ENCODE measurements around the gene PLG. TPM values are rescaled to one million over a fixed set of nuclear protein-coding genes. Genes with fewer than 3 reads are reported as not detected.
"Not testable (repeated sequence)": the region's sequence is repeated elsewhere in the genome, so short reads cannot be mapped to it uniquely, and the experiment has no call there.

PLG gene
- total RNA-seq, 5 donors from 2014 or later (not counting 1 experiment from before 2014, with no cell fraction given) = 0.73 to 1.9 (median 0.76) TPM; not detected in 2

DNA sequence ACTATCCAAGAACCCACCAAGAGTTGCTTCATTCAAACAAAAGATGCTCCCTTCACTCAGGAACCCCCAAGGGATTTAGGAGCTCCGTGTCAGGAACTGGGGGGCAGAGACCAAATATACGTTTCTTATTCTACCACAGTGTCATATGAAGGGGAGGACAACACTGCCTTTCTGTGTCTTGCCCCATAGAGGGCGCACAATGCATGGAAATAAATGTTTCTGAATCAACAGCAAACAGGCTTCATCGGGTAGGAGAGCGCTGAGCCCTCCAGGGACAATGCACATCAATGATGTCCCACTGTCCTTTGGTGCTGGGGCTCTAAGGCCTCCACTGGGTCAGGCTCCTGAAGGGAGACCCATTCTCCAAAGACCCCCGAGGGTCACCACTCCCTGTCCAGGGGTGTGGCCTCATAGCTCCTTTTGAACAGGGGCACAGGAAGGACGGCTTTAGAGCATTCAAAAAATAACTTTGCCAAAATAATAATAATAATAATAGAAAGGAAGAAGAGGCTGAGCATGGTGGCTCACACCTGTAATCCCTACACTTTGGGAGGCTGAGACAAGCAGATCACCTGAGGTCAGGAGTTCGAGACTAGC, 31.1 kb downstream of the PLG start:
- Mint-ChIP-seq H3K27me3 (peaks cover 14 to 16% of the 10 kb centered on the region in 2 donors), H3K4me1 (no peaks in the 10 kb centered on the region), H3K9me3 (no peaks in the 10 kb centered on the region), H3K4me3 (no peak overlapping the region), H3K36me3 (no peaks in the 10 kb centered on the region), H3K27ac (no peak overlapping the region)
- peak in 9 of 35 experiments; percentile 1 to 52 (median 4) for DNase-seq
- ChIA-PET CTCF (interaction anchor here (0.7 to 2.1 kb wide), 7 partner anchors 11 to 644 kb away, joined by 3 to 9 read pairs (median 4); no protein-coding TSS in a partner anchor), POLR2A (no interaction called here)
- H3K9me3 ChIP-seq = no peaks in the 10 kb centered on the region
- H3K27ac ChIP-seq (ENCODE audit: low read length) = no peak overlapping the region
- H3K4me3 ChIP-seq (ENCODE audit: control insufficient read depth in 1 of 2, extremely low read depth in 1 of 2, low read length in 1 of 2) = no peak overlapping the region
- H3K36me3 ChIP-seq (ENCODE audit: control insufficient read depth in 2 of 2, extremely low read depth in 1 of 2, insufficient read depth in 1 of 2, low read length in 1 of 2) = no peaks in the 10 kb centered on the region
- peaks cover 0 to 13% of the 10 kb centered on the region in 2 experiments for H3K27me3 ChIP-seq (replicated peaks in 1 of 2; ENCODE audit: control insufficient read depth in 2 of 2, extremely low read depth in 1 of 2, insufficient read depth in 2 of 2, low read length in 1 of 2)
- WGBS (ENCODE audit: insufficient coverage) = 18% methylated on average over 3 of the region's 8 CpGs
- H3K4me1 ChIP-seq (ENCODE audit: control insufficient read depth in 1 of 2, extremely low read depth in 1 of 2, insufficient read depth in 2 of 2, low read length in 2 of 2) = no peaks in the 10 kb centered on the region
- no peak for ATAC-seq (replicated peaks in 1 of 4)

DNA sequence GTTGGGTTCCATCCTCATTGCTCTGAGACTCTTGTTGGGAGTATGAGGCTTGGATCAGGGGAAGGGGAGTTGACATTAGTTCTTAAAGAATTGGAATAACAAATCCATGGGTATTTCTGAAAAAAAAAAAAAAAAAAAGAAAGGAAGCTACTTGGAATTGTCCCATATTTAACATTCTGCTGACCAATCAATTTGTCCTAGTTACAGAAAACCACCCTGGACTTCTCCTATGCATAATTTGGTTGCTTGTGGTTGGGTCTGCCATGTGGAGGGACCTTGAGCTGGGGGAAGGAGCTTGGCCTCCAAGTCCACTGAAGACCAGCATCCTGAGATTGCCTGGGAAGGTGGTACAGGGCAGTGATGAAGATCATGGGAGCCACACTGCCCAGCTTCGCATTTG, 32.6 kb downstream of the PLG start:
- H3K4me3 Mint-ChIP-seq = no peak overlapping the region
- no peak overlapping the region for H3K4me3 ChIP-seq (ENCODE audit: control insufficient read depth in 1 of 2, extremely low read depth in 1 of 2, low read length in 1 of 2)
- no peak for DNase-seq
- no peak overlapping the region for H3K27ac ChIP-seq (ENCODE audit: low read length)
- H3K36me3 Mint-ChIP-seq = no peaks in the 10 kb centered on the region
- no peaks in the 10 kb centered on the region for H3K9me3 ChIP-seq
- peaks cover 0 to 14% of the 10 kb centered on the region in 2 experiments for H3K27me3 ChIP-seq (replicated peaks in 1 of 2; ENCODE audit: control insufficient read depth in 2 of 2, extremely low read depth in 1 of 2, insufficient read depth in 2 of 2, low read length in 1 of 2)
- H3K27me3 Mint-ChIP-seq = peaks cover 14 to 22% of the 10 kb centered on the region in 2 donors
- H3K36me3 ChIP-seq (ENCODE audit: control insufficient read depth in 2 of 2, extremely low read depth in 1 of 2, insufficient read depth in 1 of 2, low read length in 1 of 2) = no peaks in the 10 kb centered on the region
- no peak for ATAC-seq (replicated peaks in 1 of 4)
- H3K9me3 Mint-ChIP-seq = no peaks in the 10 kb centered on the region
- 78% methylated on average over 1 of the region's 1 CpG for WGBS (ENCODE audit: insufficient coverage)
- no peak overlapping the region for H3K27ac Mint-ChIP-seq
- POLR2A ChIA-PET = no interaction called here
- no peaks in the 10 kb centered on the region for H3K4me1 ChIP-seq (ENCODE audit: control insufficient read depth in 1 of 2, extremely low read depth in 1 of 2, insufficient read depth in 2 of 2, low read length in 2 of 2)
- CTCF ChIA-PET = interaction anchor here (0.6 to 2.1 kb wide), 8 partner anchors 91 to 1835 kb away, joined by 3 to 9 read pairs (median 4); no protein-coding TSS in a partner anchor
- H3K4me1 Mint-ChIP-seq = no peaks in the 10 kb centered on the region

DNA sequence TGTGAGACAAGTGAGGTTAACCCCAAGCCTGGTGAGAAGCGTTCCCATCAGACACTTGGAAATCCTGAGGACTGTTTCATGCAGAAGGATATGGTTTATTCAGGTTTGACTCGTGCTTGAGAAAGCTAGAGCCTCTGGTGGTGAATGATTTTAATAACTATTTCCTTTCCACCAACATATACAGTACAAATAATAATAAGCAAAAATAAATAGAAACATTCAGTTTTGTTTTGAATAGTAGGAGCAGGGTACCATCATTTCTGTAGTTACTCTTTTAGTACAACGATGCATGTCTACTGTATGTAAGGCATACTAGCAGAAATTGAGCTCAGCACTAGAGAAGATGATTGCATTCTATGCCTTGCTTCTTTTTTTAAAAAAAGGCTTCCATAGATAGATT, 33.5 kb downstream of the PLG start:
- H3K4me3 ChIP-seq (ENCODE audit: control insufficient read depth in 1 of 2, extremely low read depth in 1 of 2, low read length in 1 of 2) = no peak overlapping the region
- no peaks in the 10 kb centered on the region for H3K4me1 ChIP-seq (ENCODE audit: control insufficient read depth in 1 of 2, extremely low read depth in 1 of 2, insufficient read depth in 2 of 2, low read length in 2 of 2)
- H3K36me3 Mint-ChIP-seq = no peaks in the 10 kb centered on the region
- POLR2A ChIA-PET = no interaction called here
- ATAC-seq (replicated peaks in 1 of 4) = no peak
- no peaks in the 10 kb centered on the region for H3K9me3 ChIP-seq
- CTCF ChIA-PET = interaction anchor here in 1 of 2 donors (0.6 kb wide), 1 partner anchor 1015 kb away, joined by 3 read pairs; no protein-coding TSS in a partner anchor
- peaks cover 0 to 14% of the 10 kb centered on the region in 2 experiments for H3K27me3 ChIP-seq (replicated peaks in 1 of 2; ENCODE audit: control insufficient read depth in 2 of 2, extremely low read depth in 1 of 2, insufficient read depth in 2 of 2, low read length in 1 of 2)
- H3K27ac Mint-ChIP-seq = no peak overlapping the region
- no peaks in the 10 kb centered on the region for H3K36me3 ChIP-seq (ENCODE audit: control insufficient read depth in 2 of 2, extremely low read depth in 1 of 2, insufficient read depth in 1 of 2, low read length in 1 of 2)
- WGBS (ENCODE audit: insufficient coverage) = 40% methylated on average over 1 of the region's 3 CpGs
- no peak for DNase-seq
- no peak overlapping the region for H3K27ac ChIP-seq (ENCODE audit: low read length)
- no peak overlapping the region for H3K4me3 Mint-ChIP-seq
- H3K9me3 Mint-ChIP-seq = no peaks in the 10 kb centered on the region
- no peaks in the 10 kb centered on the region for H3K4me1 Mint-ChIP-seq
- H3K27me3 Mint-ChIP-seq = peaks cover 10 to 17% of the 10 kb centered on the region in 2 donors

DNA sequence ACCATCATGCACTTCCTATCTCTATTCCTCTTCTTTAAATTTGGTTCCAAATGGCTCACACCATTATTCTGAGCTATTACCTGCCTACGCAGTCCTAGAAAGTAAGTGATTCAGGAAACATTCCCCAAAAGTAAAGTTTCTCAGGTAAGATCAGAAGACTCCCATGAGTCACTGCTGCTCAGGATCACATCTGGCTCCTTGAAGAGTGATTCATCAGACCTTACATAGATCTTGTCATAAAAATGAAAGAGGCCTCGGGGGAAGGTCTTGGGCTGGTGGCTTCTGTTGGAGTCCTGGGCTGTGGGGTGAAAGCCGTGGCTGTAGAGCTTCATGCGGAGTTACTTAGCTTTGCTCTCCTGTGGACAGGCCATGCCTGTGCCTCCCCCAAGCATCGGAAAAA, 35.9 kb downstream of the PLG start:
- H3K4me1 Mint-ChIP-seq = no peaks in the 10 kb centered on the region
- Histone ChIP-seq H3K4me3 (ENCODE audit: control insufficient read depth in 1 of 2, extremely low read depth in 1 of 2, low read length in 1 of 2) (no peak overlapping the region), H3K27ac (ENCODE audit: low read length) (no peak overlapping the region), H3K4me1 (ENCODE audit: control insufficient read depth in 1 of 2, extremely low read depth in 1 of 2, insufficient read depth in 2 of 2, low read length in 2 of 2) (no peaks in the 10 kb centered on the region), H3K27me3 (replicated peaks in 1 of 2; ENCODE audit: control insufficient read depth in 2 of 2, extremely low read depth in 1 of 2, insufficient read depth in 2 of 2, low read length in 1 of 2) (peaks cover 0 to 6% of the 10 kb centered on the region in 2 experiments), H3K9me3 (no peaks in the 10 kb centered on the region), H3K36me3 (ENCODE audit: control insufficient read depth in 2 of 2, extremely low read depth in 1 of 2, insufficient read depth in 1 of 2, low read length in 1 of 2) (no peaks in the 10 kb centered on the region)
- WGBS (ENCODE audit: insufficient coverage) = 96% methylated on average over 3 of the region's 5 CpGs
- ChIA-PET CTCF (no interaction called here), POLR2A (no interaction called here)
- no peak overlapping the region for H3K4me3 Mint-ChIP-seq
- no peak overlapping the region for H3K27ac Mint-ChIP-seq
- H3K36me3 Mint-ChIP-seq = no peaks in the 10 kb centered on the region
- H3K27me3 Mint-ChIP-seq = peaks cover 4 to 13% of the 10 kb centered on the region in 2 donors
- H3K9me3 Mint-ChIP-seq = no peaks in the 10 kb centered on the region
- no peak for DNase-seq
- no peak for ATAC-seq (replicated peaks in 1 of 4)

DNA sequence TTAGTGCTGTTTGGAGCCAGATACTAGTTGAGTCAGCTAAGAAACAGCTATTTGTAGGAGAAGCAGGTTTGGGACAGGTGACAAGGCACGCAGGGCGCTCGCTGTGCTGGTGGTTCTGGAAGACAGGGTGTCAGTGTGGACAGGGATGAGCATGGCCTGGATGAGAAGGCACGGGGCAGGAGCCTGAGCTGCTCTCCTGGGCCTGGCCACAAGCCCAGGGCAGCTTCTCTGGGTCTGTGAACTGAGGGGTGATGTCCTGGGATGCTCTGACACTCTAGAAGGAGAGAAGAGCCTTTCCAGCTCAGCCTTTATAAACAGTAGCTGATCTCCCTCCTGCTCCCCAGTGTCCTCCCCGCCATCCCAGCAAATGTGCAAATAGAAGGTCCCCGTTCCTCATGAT, 37.9 kb downstream of the PLG start:
- DNase-seq = no peak
- no peaks in the 10 kb centered on the region for H3K36me3 ChIP-seq (ENCODE audit: control insufficient read depth in 2 of 2, extremely low read depth in 1 of 2, insufficient read depth in 1 of 2, low read length in 1 of 2)
- ATAC-seq (replicated peaks in 1 of 4) = no peak
- no peak overlapping the region for H3K27ac ChIP-seq (ENCODE audit: low read length)
- H3K9me3 Mint-ChIP-seq = peaks cover 0 to 6% (median 0%) of the 10 kb centered on the region in 3 donors
- no peaks in the 10 kb centered on the region for H3K9me3 ChIP-seq
- no peak overlapping the region for H3K27ac Mint-ChIP-seq
- peaks cover 4 to 10% of the 10 kb centered on the region in 2 donors for H3K27me3 Mint-ChIP-seq
- POLR2A ChIA-PET = no interaction called here
- no peak overlapping the region for H3K4me3 Mint-ChIP-seq
- H3K4me1 ChIP-seq (ENCODE audit: control insufficient read depth in 1 of 2, extremely low read depth in 1 of 2, insufficient read depth in 2 of 2, low read length in 2 of 2) = no peaks in the 10 kb centered on the region
- H3K36me3 Mint-ChIP-seq = no peaks in the 10 kb centered on the region
- peaks cover 0 to 3% of the 10 kb centered on the region in 2 experiments for H3K27me3 ChIP-seq (replicated peaks in 1 of 2; ENCODE audit: control insufficient read depth in 2 of 2, extremely low read depth in 1 of 2, insufficient read depth in 2 of 2, low read length in 1 of 2)
- H3K4me1 Mint-ChIP-seq = no peaks in the 10 kb centered on the region
- WGBS (ENCODE audit: insufficient coverage) = 100% methylated on average over 3 of the region's 6 CpGs
- CTCF ChIA-PET = no interaction called here
- H3K4me3 ChIP-seq (ENCODE audit: control insufficient read depth in 1 of 2, extremely low read depth in 1 of 2, low read length in 1 of 2) = no peak overlapping the region

DNA sequence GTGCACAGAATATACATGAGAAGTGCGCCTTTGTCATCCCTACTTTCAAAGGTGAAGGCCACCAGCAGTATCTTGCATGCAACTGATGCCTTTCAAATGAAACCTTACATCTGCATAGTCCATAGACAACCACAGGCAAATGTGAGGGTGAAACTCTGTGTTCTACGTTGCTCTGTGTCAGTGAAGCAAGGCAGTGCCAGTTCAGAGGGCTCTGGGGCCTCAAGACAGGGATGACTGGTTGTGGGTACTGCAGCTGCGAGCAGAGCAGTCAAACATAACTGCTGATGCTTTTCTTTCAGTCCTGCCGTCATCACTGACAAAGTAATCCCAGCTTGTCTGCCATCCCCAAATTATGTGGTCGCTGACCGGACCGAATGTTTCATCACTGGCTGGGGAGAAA, 39.0 kb downstream of the PLG start:
- H3K4me3 ChIP-seq (ENCODE audit: control insufficient read depth in 1 of 2, extremely low read depth in 1 of 2, low read length in 1 of 2); H3K4me1 Mint-ChIP-seq; H3K9me3 Mint-ChIP-seq; ATAC-seq (replicated peaks in 1 of 4); H3K4me1 ChIP-seq (ENCODE audit: control insufficient read depth in 1 of 2, extremely low read depth in 1 of 2, insufficient read depth in 2 of 2, low read length in 2 of 2); H3K9me3 ChIP-seq; H3K36me3 ChIP-seq (ENCODE audit: control insufficient read depth in 2 of 2, extremely low read depth in 1 of 2, insufficient read depth in 1 of 2, low read length in 1 of 2); H3K27ac Mint-ChIP-seq; H3K27ac ChIP-seq (ENCODE audit: low read length); POLR2A ChIA-PET; DNase-seq; H3K27me3 Mint-ChIP-seq; H3K36me3 Mint-ChIP-seq; CTCF ChIA-PET; H3K4me3 Mint-ChIP-seq; H3K27me3 ChIP-seq (replicated peaks in 1 of 2; ENCODE audit: control insufficient read depth in 2 of 2, extremely low read depth in 1 of 2, insufficient read depth in 2 of 2, low read length in 1 of 2): not testable (repeated sequence)
- WGBS (ENCODE audit: insufficient coverage) = 39% methylated on average over 2 of the region's 7 CpGs
